AG09319 (cell line): Measurements from ENCODE around the gene PGLYRP2.

Source experiments
- DNase-seq: peaks from one replicate; pipeline ENCODE4 v3.0.0-alpha.2; 2010; ENCODE audit warnings: low read depth; ENCODE audit errors: extremely low read depth
- TF ChIP-seq, protein P1 (sequence below): IDR thresholded peaks from 2 replicates; pipeline ENCODE4 v1.5.1; 2011; ENCODE audit warnings: low read depth, mild to moderate bottlenecking, inconsistent platforms, low read length, moderate library complexity

Gene PGLYRP2

GRCh38 chr19:15439078-15439799, 40.1 kb downstream of the PGLYRP2 start:
- TF ChIP-seq, protein P1, sequence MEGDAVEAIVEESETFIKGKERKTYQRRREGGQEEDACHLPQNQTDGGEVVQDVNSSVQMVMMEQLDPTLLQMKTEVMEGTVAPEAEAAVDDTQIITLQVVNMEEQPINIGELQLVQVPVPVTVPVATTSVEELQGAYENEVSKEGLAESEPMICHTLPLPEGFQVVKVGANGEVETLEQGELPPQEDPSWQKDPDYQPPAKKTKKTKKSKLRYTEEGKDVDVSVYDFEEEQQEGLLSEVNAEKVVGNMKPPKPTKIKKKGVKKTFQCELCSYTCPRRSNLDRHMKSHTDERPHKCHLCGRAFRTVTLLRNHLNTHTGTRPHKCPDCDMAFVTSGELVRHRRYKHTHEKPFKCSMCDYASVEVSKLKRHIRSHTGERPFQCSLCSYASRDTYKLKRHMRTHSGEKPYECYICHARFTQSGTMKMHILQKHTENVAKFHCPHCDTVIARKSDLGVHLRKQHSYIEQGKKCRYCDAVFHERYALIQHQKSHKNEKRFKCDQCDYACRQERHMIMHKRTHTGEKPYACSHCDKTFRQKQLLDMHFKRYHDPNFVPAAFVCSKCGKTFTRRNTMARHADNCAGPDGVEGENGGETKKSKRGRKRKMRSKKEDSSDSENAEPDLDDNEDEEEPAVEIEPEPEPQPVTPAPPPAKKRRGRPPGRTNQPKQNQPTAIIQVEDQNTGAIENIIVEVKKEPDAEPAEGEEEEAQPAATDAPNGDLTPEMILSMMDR: no peak
- no peak for DNase-seq

GRCh38 chr19:15438577-15438976, 40.7 kb downstream of the PGLYRP2 start:
- no peak for DNase-seq
- TF ChIP-seq, protein P1: no peak

DNA sequence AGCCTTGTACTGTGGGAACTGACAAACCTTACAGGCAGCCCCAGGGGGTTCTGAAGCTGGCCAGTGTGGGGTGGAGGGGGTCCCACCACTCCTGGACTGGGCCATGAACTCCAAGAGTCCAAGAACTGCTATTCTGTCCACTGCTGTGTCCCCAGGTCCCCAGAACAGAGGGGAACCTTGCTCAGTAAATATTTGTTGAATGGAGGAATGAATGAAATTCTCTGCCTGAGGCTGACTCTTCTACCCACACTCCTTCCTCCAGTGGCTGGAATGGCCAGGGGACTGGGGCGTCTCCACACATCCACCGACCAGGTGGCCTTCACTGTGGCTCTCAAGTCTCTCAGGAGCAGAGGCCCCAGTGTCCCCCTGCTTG, 41.2 kb downstream of the PGLYRP2 start:
- TF ChIP-seq, protein P1: no peak
- DNase-seq: no peak

DNA sequence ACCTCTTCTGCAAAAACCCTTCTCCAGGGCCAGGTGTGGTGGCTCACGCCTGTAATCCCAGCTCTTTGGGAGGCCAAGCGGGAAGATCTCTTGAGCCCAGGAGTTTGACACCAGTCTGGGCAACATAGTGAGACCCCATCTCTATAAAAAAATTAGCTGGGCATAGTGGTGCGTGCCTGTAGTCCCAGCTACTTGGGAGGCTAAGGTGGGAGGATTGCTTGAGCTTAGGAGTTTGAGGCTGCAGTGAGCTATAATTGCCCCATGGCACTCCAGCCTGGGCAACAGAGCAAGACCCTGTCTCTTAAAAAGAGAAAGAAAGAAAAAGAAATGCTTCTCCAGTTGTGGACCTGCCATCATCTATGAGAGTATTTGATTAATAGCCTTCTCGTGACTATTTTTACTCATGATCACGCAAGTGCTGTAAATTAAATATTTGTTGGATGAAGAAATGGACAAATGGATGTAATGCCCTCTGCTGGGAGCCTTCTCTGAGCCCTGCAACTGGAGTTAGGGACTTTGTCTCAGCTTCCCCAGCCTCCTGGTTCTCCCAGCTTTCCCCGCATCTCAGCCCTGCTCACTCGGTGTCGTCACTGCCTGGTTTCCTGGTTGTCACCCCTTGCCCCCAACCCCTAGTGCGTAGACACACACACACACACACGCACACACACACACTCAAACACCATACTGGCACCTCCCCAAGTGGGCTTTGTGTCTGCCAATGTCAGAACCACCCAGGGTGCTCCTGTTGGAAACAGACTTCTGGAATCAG, 41.8 kb downstream of the PGLYRP2 start:
- DNase-seq: no peak
- TF ChIP-seq, protein P1: peak; percentile 31

DNA sequence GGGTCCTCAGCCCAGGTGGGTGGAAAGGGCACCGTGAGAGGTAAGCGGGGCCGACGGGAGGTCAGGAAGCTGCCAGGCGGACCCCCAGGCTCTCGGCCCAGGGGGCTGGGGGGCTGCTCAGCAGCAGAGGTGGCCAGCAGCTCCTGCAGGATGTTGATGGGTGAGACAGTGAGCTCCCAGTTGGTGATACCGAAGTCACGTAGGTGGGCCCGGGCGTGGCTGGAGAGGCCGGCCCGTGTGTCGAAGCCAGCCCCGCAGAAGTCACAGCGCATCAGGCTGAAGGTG, 42.5 kb downstream of the PGLYRP2 start:
- TF ChIP-seq, protein P1: no peak
- no peak for DNase-seq

DNA sequence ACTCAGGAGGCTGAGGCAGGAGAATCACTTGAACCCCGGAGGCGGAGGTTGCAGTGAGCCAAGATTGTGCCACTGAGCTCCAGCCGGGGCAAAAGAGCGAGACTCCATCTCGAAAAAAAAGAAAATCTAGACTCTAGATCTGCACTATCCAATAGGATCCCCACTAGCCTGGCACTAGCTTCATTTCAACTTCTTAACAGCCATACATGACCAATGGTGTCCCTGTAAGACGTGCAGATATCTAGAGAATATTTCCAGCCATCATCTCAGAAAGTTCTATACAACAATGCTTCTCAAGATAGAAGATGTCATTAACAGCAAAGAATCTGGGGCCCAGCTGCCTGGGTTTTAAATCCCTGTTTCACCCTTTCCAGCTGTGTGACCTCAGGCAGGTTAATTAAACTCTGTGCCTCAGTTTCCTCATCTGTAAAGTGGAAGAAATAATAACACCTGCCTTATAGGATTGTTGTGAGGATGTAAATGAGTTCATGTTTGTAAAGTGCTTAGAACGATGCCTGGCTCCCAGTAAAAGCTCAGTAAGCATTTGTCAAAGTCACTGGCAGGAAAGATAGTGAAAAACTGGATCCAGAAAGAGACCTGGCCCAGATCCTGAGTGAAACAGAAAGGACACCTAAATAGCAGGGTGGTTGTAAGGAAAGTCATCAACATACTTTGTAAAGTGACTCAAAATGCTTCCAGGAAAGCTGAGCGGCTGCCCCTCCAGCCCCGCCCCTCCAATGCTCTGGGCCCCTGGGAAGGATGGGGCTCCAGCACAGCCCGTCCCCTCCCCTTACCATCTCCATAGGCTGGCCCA, 43.1 kb downstream of the PGLYRP2 start:
- no peak for DNase-seq
- TF ChIP-seq, protein P1: no peak
